H9 (cell line): ENCODE measurements around the gene PTPN3. TPM values are rescaled to one million over a fixed set of nuclear protein-coding genes. Genes with fewer than 3 reads are reported as not detected.

Source experiments
- DNase-seq: peaks from one replicate; pipeline ENCODE4 v3.0.0-alpha.2; 2017
- H2AFZ ChIP-seq: one replicate; pipeline ENCODE4 v1.6.1; 2013; ENCODE audit warnings: mild to moderate bottlenecking, low read length, control low read depth, moderate library complexity
- H2AK5ac ChIP-seq: 2 replicates; pipeline ENCODE4 v1.6.1; 2013; ENCODE audit warnings: low read length, control low read depth, mixed read lengths; ENCODE audit not compliant: insufficient read length
- H2BK120ac ChIP-seq: one replicate; pipeline ENCODE4 v1.6.1; 2013; ENCODE audit warnings: low read depth, mild to moderate bottlenecking, low read length, control low read depth, inconsistent platforms; ENCODE audit not compliant: poor library complexity, severe bottlenecking
- H2BK12ac ChIP-seq: 2 replicates; pipeline ENCODE4 v1.6.1; 2013; ENCODE audit warnings: low read length, control low read depth, mixed read lengths, low read depth; ENCODE audit not compliant: insufficient read length
- H2BK15ac ChIP-seq: 2 replicates; pipeline ENCODE4 v1.6.1; 2013; ENCODE audit warnings: low read depth, low read length, control low read depth
- H2BK20ac ChIP-seq: one replicate; pipeline ENCODE4 v1.6.1; 2013; ENCODE audit warnings: low read depth, mild to moderate bottlenecking, low read length, control low read depth, inconsistent platforms; ENCODE audit not compliant: poor library complexity, severe bottlenecking
- H2BK5ac ChIP-seq: 2 replicates; pipeline ENCODE4 v1.6.1; 2013; ENCODE audit warnings: low read length, control low read depth, mixed read lengths; ENCODE audit not compliant: insufficient read length
- H3K14ac ChIP-seq: 2 replicates; pipeline ENCODE4 v1.6.1; 2013; ENCODE audit warnings: low read length, control low read depth; ENCODE audit not compliant: insufficient read depth
- H3K18ac ChIP-seq: 2 replicates; pipeline ENCODE4 v1.6.1; 2013; ENCODE audit warnings: low read depth, mild to moderate bottlenecking, mixed read lengths, low read length, control low read depth; ENCODE audit not compliant: insufficient read length
- H3K23ac ChIP-seq: 2 replicates; pipeline ENCODE4 v1.6.1; 2013; ENCODE audit warnings: low read length, control low read depth, mixed read lengths, low read depth; ENCODE audit not compliant: insufficient read length
- H3K23me2 ChIP-seq: 2 replicates; pipeline ENCODE4 v1.6.1; 2013; ENCODE audit warnings: low read depth, mild to moderate bottlenecking, mixed read lengths, low read length, control low read depth; ENCODE audit not compliant: insufficient read length, poor library complexity, severe bottlenecking
- H3K27ac ChIP-seq: 2 replicates; pipeline ENCODE4 v1.5.1; 2013; ENCODE audit warnings: low read length, control low read depth, mixed read lengths, low read depth; ENCODE audit not compliant: insufficient read length
- H3K27me3 ChIP-seq: 2 replicates; pipeline ENCODE4 v1.6.1; 2013; ENCODE audit warnings: low read length, control low read depth, inconsistent platforms; ENCODE audit not compliant: insufficient read depth
- H3K4ac ChIP-seq: 2 replicates; pipeline ENCODE4 v1.6.1; 2013; ENCODE audit warnings: low read depth, mild to moderate bottlenecking, control low read depth, inconsistent platforms, low read length, moderate library complexity
- H3K4me1 ChIP-seq: 2 replicates; pipeline ENCODE4 v1.6.1; 2013; ENCODE audit warnings: low read length, control low read depth, inconsistent platforms; ENCODE audit not compliant: insufficient read depth
- H3K4me2 ChIP-seq: 2 replicates; pipeline ENCODE4 v1.6.1; 2013; ENCODE audit warnings: low read length, control low read depth, mixed read lengths; ENCODE audit not compliant: insufficient read length, insufficient read depth
- H3K56ac ChIP-seq: 2 replicates; pipeline ENCODE4 v1.6.1; 2013; ENCODE audit warnings: low read depth, mild to moderate bottlenecking, mixed read lengths, low read length, control low read depth; ENCODE audit not compliant: insufficient read length
- H3K79me1 ChIP-seq: 2 replicates; pipeline ENCODE4 v1.6.1; 2013; ENCODE audit warnings: low read depth, mild to moderate bottlenecking, moderate library complexity, low read length, control low read depth, inconsistent platforms; ENCODE audit not compliant: insufficient read depth, poor library complexity, severe bottlenecking
- H3K79me2 ChIP-seq: 2 replicates; pipeline ENCODE4 v1.6.1; 2013; ENCODE audit warnings: low read length, control low read depth, inconsistent platforms; ENCODE audit not compliant: insufficient read depth
- H3K9ac ChIP-seq: 2 replicates; pipeline ENCODE4 v1.6.1; 2013; ENCODE audit warnings: low read length, control low read depth, mixed read lengths; ENCODE audit not compliant: insufficient read length; ENCODE audit errors: extremely low read depth
- H3K9me3 ChIP-seq: one replicate; pipeline ENCODE4 v1.6.1; 2013; ENCODE audit warnings: low read depth, low read length, inconsistent platforms; ENCODE audit not compliant: control insufficient read depth
- H3T11ph ChIP-seq: one replicate; pipeline ENCODE4 v1.6.1; 2013; ENCODE audit warnings: mild to moderate bottlenecking, low read length, control low read depth, inconsistent platforms
- H4K20me1 ChIP-seq: one replicate; pipeline ENCODE4 v1.6.1; 2013; ENCODE audit not compliant: control insufficient read depth, insufficient read length, insufficient read depth
- H4K5ac ChIP-seq: 2 replicates; pipeline ENCODE4 v1.6.1; 2013; ENCODE audit warnings: low read depth, mild to moderate bottlenecking, mixed read lengths, low read length, control low read depth; ENCODE audit not compliant: insufficient read length
- H4K8ac ChIP-seq: replicated peaks from 2 replicates; pipeline ENCODE4 v1.6.1; 2013; ENCODE audit warnings: low read length, control low read depth, mixed read lengths, low read depth; ENCODE audit not compliant: insufficient read length
- H4K91ac ChIP-seq: 2 replicates; pipeline ENCODE4 v1.6.1; 2013; ENCODE audit warnings: low read depth, mild to moderate bottlenecking, moderate library complexity, mixed read lengths, low read length, control low read depth; ENCODE audit not compliant: insufficient read length
- H3K27ac Mint-ChIP-seq, 3 experiments: 2 replicates in 2 of 3; 3 replicates in 1 of 3; pipeline ENCODE4 v1.8.0; 2020 to 2021; ENCODE audit warnings: mixed read lengths in 3 of 3, mild to moderate bottlenecking in 1 of 3, moderate library complexity in 1 of 3
- H3K27me3 Mint-ChIP-seq: 2 replicates; pipeline ENCODE4 v1.8.0; 2021; ENCODE audit warnings: low read depth, mild to moderate bottlenecking, moderate library complexity, mixed read lengths
- H3K36me3 Mint-ChIP-seq, 3 experiments: 2 replicates in 2 of 3; 3 replicates in 1 of 3; pipeline ENCODE4 v1.8.0; 2020 to 2021; ENCODE audit warnings: low read depth in 3 of 3, mixed read lengths in 3 of 3; ENCODE audit not compliant: insufficient read depth in 1 of 3
- H3K4me1 Mint-ChIP-seq, 2 experiments: 2 replicates each; pipeline ENCODE4 v1.8.0; 2020; ENCODE audit warnings: mixed read lengths in 2 of 2
- H3K4me3 Mint-ChIP-seq, 2 experiments: 2 replicates in 1 of 2; 3 replicates in 1 of 2; pipeline ENCODE4 v1.8.0; 2020 to 2021; ENCODE audit warnings: mild to moderate bottlenecking in 2 of 2, mixed read lengths in 2 of 2, moderate library complexity in 1 of 2
- H3K9me3 Mint-ChIP-seq, 2 experiments: 2 replicates in 1 of 2; 3 replicates in 1 of 2; pipeline ENCODE4 v1.8.0; 2020; ENCODE audit warnings: mild to moderate bottlenecking in 2 of 2, mixed read lengths in 2 of 2, moderate library complexity in 1 of 2
- CTCF ChIP-seq: fragments of 200-600 bp; sonication (generic); conservative IDR thresholded peaks from 3 replicates; pipeline ENCODE4 v1.8.0; 2021; ENCODE audit warnings: antibody characterized with exemption, mild to moderate bottlenecking
- WGBS: extraction: QIAGEN DNeasy Blood & Tissue Kit; methylation state at CpG from one replicate; pipeline ENCODE4 v1.1.7; 2013; ENCODE audit warnings: missing lambda C conversion rate, low lambda C conversion rate, mixed read lengths; ENCODE audit not compliant: insufficient read length; ENCODE audit errors: extremely low coverage; 5-methylcytosine and 5-hydroxymethylcytosine counted together
- total RNA-seq: library from RNA; stranded (reverse); gene quantifications from 2 replicates; pipeline ENCODE4 v1.2.1, GENCODE V29; 2021

PTPN3 gene
- total RNA-seq, 1 experiment from 2014 or later = 2.6 TPM

DNA sequence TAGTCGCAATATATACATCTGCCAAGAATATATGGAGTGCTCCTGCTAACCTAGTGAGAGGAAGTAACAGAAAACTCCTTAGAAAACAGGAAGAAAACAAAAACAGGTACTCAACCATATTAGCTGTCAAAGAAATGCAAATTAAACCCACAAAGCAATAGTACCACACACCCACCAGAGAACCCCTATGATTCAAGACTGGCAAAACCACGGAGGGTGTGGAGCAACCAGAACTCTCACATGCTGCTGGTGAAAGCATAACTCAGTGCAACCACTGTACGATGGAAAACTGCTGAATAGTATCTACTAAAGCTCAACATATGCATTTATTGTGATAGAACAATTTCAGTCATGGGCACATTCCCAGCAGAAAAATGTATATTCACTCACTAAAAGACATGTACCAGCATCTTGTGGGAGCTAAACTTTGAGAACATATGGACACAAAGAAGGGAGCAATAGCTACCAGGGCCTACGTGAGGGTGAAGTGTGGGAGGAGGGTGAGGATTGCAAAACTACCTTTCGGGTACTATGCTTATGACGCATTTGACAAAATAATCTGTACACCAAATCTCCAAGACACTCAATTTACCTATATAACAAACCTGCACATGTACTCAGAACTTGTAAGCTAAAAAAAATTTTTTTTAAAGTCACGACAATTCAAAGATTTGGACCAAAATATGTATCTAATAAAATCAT lies 34.0 kb downstream of the PTPN3 start:
- Mint-ChIP-seq H3K9me3 (no peaks in the 10 kb centered on the region), H3K4me3 (no peak overlapping the region), H3K36me3 (no peaks in the 10 kb centered on the region), H3K27ac (no peak overlapping the region), H3K27me3 (no peaks in the 10 kb centered on the region; the same call in 1 of the 2 replicates), H3K4me1 (peaks cover 3 to 6% of the 10 kb centered on the region in 2 experiments; a peak in 3 of 4 replicates)
- Histone ChIP-seq H2BK20ac (no peak overlapping the region), H4K8ac (no peak overlapping the region), H4K91ac (no peak overlapping the region), H4K5ac (no peak overlapping the region), H3K23ac (no peak overlapping the region), H2BK12ac (no peak overlapping the region), H3K14ac (no peak overlapping the region), H3K4ac (no peak overlapping the region), H3K27me3 (no peaks in the 10 kb centered on the region), H3K4me1 (no peaks in the 10 kb centered on the region), H2BK5ac (no peak overlapping the region), H3T11ph (no peak overlapping the region), H2BK15ac (no peak overlapping the region), H3K18ac (no peak overlapping the region), H2BK120ac (no peak overlapping the region), H2AFZ (no peak overlapping the region), H3K79me2 (no peaks in the 10 kb centered on the region), H3K9me3 (no peaks in the 10 kb centered on the region), H3K4me2 (no peak overlapping the region), H3K79me1 (no peaks in the 10 kb centered on the region), H4K20me1 (no peaks in the 10 kb centered on the region), H2AK5ac (no peak overlapping the region), H3K56ac (no peak overlapping the region), H3K9ac (no peak overlapping the region), H3K23me2 (no peaks in the 10 kb centered on the region), H3K27ac (no peak overlapping the region)
- no peak for DNase-seq
- WGBS = 100% methylated on average over 1 of the region's 7 CpGs
- TF ChIP-seq CTCF = no peak
